Skeletal muscle tissue (tissue), 4 donors: Measurements from ENCODE around the gene GLIPR2. TPM values are rescaled to one million over a fixed set of nuclear protein-coding genes. Genes with fewer than 3 reads are reported as not detected.
A peak's percentile ranks its signal among the peaks of the same experiment; 100 is the strongest.

ENCODE experiments used
- H3K27ac ChIP-seq: one replicate; pipeline ENCODE4 v1.7.0; 2013; ENCODE audit warnings: mild to moderate bottlenecking, low read depth, low read length, inconsistent platforms
- H3K27me3 ChIP-seq, 3 donors: one replicate each; pipeline ENCODE4 v1.7.0; 2013; ENCODE audit warnings: low read length in 3 of 3; ENCODE audit not compliant: control insufficient read depth in 3 of 3, insufficient read depth in 3 of 3
- H3K36me3 ChIP-seq, 3 donors: one replicate each; pipeline ENCODE4 v1.7.0; 2013; ENCODE audit warnings: low read length in 3 of 3; ENCODE audit not compliant: control insufficient read depth in 3 of 3, insufficient read depth in 3 of 3
- H3K4me1 ChIP-seq, 3 donors: one replicate each; pipeline ENCODE4 v1.7.0; 2013; ENCODE audit warnings: low read length in 3 of 3, mild to moderate bottlenecking in 3 of 3; ENCODE audit not compliant: control insufficient read depth in 3 of 3, insufficient read depth in 3 of 3
- H3K4me3 ChIP-seq, 3 donors: one replicate each; pipeline ENCODE4 v1.7.0; 2013; ENCODE audit warnings: low read length in 3 of 3
- H3K9ac ChIP-seq, 3 donors: one replicate each; pipeline ENCODE4 v1.7.0; 2013; ENCODE audit warnings: low read length in 3 of 3, mild to moderate bottlenecking in 3 of 3, moderate library complexity in 2 of 3, low read depth in 1 of 3
- H3K9me3 ChIP-seq, 3 donors: one replicate each; pipeline ENCODE4 v1.7.0; 2013; ENCODE audit warnings: low read length in 3 of 3; ENCODE audit not compliant: control insufficient read depth in 3 of 3
- total RNA-seq: library from RNA; depleted of rRNA; stranded (reverse); fragments of >200 nt; gene quantifications from one replicate; pipeline ENCODE4 v1.2.3, GENCODE V29; 2014
- donor health status: Osteomylitis.

Gene GLIPR2
- total RNA-seq, 1 donor from 2014 or later, result 69.4 TPM

DNA sequence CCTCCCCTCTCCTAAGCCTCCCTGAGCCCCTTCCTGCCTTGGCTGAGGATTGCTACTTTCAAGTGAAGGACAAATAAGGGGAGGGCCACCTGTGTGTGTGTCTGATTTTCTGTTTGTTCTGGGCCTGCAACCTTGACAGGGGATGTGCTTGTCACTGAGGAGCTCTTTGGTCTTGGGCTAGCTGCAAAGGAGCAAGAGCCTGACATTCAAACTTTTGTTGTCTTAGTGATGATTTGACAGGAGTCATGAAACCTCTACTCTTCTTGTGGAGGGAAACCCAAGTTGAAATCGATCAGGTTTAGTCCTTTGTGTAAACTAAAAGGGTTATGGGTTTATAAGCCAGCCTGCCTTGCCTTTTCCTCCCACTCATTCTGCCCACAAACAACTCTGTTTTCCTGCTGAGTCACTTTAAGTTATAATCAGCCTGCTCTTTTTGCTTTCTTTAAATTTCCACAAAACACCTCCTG, 71.0 kb downstream of the GLIPR2 start:
- Histone ChIP-seq H3K27ac (peak overlapping the region; percentile 50), H3K9ac (peak overlapping the region in 1 of 3 donors; percentile 41), H3K9me3 (no peaks in the 10 kb centered on the region), H3K4me3 (no peak overlapping the region), H3K4me1 (peaks cover 38 to 43% (median 42%) of the 10 kb centered on the region in 3 donors), H3K36me3 (peaks cover 33 to 68% (median 63%) of the 10 kb centered on the region in 3 donors), H3K27me3 (no peaks in the 10 kb centered on the region)

DNA sequence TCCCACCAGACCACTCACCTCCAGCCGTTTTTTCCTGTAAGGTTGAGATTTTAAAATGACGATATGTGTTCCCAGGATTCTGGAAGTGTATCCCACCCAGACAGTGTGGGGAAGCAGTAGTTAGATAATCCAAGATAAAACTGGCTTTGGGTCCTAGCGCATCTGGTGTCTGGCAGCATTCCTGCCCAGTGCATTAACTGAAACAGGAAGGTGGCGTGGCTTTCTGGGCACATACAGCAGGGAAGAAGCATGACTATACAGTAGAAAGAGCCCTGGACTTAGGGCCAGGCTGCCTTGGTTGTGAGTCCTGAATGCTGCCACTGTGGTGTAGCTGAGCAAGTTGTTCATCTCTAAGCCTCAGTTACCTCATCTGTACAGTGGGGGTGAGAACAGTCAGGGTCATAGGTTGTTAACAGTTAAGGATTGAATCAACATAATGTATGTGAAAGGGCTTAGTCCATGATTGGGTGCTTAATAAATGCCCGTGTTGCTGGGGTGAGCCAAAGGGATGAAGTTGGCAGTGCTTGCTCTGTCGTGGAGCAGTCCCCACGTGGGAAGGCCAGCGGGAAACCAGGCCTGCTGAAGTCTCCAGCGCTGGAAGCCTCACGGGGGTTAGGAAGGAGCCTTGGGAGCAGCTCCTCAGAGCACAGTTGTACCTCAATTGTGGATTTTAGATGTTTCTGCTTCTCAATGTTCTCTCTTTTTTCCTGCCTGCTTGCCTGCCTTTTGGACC, 72.2 kb downstream of the GLIPR2 start:
- Histone ChIP-seq H3K27me3 (no peaks in the 10 kb centered on the region), H3K4me1 (peaks cover 42 to 50% (median 45%) of the 10 kb centered on the region in 3 donors), H3K9ac (no peak overlapping the region), H3K27ac (peak overlapping the region; percentile 50), H3K9me3 (no peaks in the 10 kb centered on the region), H3K4me3 (no peak overlapping the region), H3K36me3 (peaks cover 31 to 66% (median 58%) of the 10 kb centered on the region in 3 donors)

DNA sequence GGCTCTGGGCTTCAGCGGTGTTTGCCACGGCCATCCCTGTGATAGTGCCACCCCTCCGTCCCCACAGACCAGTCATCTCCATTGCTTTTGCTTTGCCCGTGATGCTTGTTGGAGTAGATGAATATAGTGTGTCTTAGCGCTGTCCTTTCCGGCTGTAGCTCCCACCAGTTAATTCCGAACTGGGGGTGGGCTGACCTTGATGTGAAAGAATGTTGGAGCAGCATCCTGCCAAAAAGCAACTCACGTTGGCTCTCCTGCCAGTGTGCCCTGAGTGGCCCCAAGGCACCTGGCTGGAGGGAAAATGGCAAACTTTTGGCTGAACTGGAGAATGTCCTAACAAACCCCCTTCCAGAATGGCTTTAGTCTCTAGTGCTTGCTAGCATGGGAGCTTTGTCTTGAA, 74.2 kb downstream of the GLIPR2 start:
- Histone ChIP-seq H3K27ac (peak overlapping the region; percentile 1), H3K4me3 (no peak overlapping the region), H3K4me1 (peaks cover 47 to 55% (median 55%) of the 10 kb centered on the region in 3 donors), H3K9me3 (no peaks in the 10 kb centered on the region), H3K27me3 (no peaks in the 10 kb centered on the region), H3K36me3 (peaks cover 13 to 51% (median 41%) of the 10 kb centered on the region in 3 donors), H3K9ac (no peak overlapping the region)

DNA sequence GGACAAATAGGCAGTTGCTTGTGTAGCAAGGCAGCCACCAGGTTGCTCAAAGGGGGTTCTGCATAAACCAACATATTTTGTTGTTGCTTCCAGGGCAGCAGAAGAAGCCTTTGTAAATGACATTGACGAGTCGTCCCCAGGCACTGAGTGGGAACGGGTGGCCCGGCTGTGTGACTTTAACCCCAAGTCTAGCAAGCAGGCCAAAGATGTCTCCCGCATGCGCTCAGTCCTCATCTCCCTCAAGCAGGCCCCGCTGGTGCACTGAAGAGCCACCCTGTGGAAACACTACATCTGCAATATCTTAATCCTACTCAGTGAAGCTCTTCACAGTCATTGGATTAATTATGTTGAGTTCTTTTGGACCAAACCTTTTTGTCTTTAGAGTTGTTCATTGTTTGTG, 75.0 kb downstream of the GLIPR2 start:
- no peak overlapping the region for H3K9ac ChIP-seq
- peak overlapping the region; percentile 39 for H3K27ac ChIP-seq
- H3K9me3 ChIP-seq, result no peaks in the 10 kb centered on the region
- H3K36me3 ChIP-seq, result peaks cover 10 to 46% (median 37%) of the 10 kb centered on the region in 3 donors
- H3K4me1 ChIP-seq, result peaks cover 51 to 60% (median 56%) of the 10 kb centered on the region in 3 donors
- no peak overlapping the region for H3K4me3 ChIP-seq
- H3K27me3 ChIP-seq, result no peaks in the 10 kb centered on the region

- Histone ChIP-seq H3K27ac (peak overlapping the region; percentile 39), H3K4me1 (peaks cover 34 to 45% (median 44%) of the 10 kb centered on the region in 3 donors), H3K27me3 (no peaks in the 10 kb centered on the region), H3K4me3 (no peak overlapping the region), H3K36me3 (peaks cover 14 to 46% (median 40%) of the 10 kb centered on the region in 3 donors), H3K9ac (no peak overlapping the region), H3K9me3 (no peaks in the 10 kb centered on the region)
Observed at GRCh38 chr9:36213387-36213786, 76.9 kb downstream of the GLIPR2 start.

Other genes starting within 250 kb of the GLIPR2 start
- gene HRCT1, start 230.5 kb upstream of the GLIPR2 start, total RNA-seq, result 2.1 TPM
- 1.0 TPM for gene SPAAR, start 227.2 kb upstream of the GLIPR2 start, total RNA-seq
- gene OR2S2, start 178.6 kb upstream of the GLIPR2 start, total RNA-seq, result not detected
- 14.6 TPM for gene RECK, start 99.8 kb upstream of the GLIPR2 start, total RNA-seq
- 1.0 TPM for gene CCIN, start 32.7 kb downstream of the GLIPR2 start, total RNA-seq
- 114 TPM for gene CLTA, start 54.2 kb downstream of the GLIPR2 start, total RNA-seq
- gene GNE, start 121.7 kb downstream of the GLIPR2 start, total RNA-seq, result 15.1 TPM